Vagina (tissue), 2 donors: ENCODE results near the gene FRY.

Experiments used
- POLR2A ChIP-seq, 2 donors: fragments of 450-650 bp; IDR thresholded peaks; one replicate each; pipeline ENCODE4 v1.6.1; 2017; ENCODE audit warnings: antibody characterized with exemption in 2 of 2, mild to moderate bottlenecking in 2 of 2, moderate library complexity in 2 of 2
- TF ChIP-seq, protein P1 (sequence below), 3 experiments: fragments of 450-650 bp in 2 of 3; fragments of 200-600 bp in 1 of 3; sonication (generic) in 1 of 3; IDR thresholded peaks; one replicate each; pipeline ENCODE4 v1.5.1; 2017 to 2019; ENCODE audit warnings: antibody characterized with exemption in 3 of 3, mild to moderate bottlenecking in 2 of 3, moderate library complexity in 2 of 3

DNA sequence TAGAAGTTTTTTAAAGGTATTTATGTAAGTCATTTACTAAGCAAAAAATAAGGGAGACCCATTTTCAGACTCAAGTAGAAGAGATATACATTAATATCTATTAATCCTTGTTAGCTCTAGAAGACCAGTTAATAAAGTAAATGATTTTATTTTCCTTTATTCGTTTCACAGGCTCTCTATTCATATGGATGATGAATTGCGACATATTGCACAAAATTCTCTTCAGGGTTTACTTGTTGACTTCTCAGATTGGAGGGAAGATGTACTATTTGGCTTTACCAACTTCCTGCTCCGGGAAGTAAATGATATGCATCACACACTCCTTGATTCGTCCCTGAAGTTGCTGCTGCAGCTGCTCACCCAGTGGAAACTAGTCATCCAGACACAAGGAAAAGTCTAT, 139.3 kb downstream of the FRY start:
- TF ChIP-seq, protein P1, sequence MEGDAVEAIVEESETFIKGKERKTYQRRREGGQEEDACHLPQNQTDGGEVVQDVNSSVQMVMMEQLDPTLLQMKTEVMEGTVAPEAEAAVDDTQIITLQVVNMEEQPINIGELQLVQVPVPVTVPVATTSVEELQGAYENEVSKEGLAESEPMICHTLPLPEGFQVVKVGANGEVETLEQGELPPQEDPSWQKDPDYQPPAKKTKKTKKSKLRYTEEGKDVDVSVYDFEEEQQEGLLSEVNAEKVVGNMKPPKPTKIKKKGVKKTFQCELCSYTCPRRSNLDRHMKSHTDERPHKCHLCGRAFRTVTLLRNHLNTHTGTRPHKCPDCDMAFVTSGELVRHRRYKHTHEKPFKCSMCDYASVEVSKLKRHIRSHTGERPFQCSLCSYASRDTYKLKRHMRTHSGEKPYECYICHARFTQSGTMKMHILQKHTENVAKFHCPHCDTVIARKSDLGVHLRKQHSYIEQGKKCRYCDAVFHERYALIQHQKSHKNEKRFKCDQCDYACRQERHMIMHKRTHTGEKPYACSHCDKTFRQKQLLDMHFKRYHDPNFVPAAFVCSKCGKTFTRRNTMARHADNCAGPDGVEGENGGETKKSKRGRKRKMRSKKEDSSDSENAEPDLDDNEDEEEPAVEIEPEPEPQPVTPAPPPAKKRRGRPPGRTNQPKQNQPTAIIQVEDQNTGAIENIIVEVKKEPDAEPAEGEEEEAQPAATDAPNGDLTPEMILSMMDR (IDR thresholded peaks at IDR 0.05): no peak
- no peak for TF ChIP-seq POLR2A (IDR thresholded peaks at IDR 0.05)
